NT2/D1 (cell line): Measurements from ENCODE around the gene SOCS3.

Experiments
- YY1 ChIP-seq: IDR thresholded peaks from 2 replicates; pipeline ENCODE4 v1.6.1; 2011; ENCODE audit not compliant: insufficient read length, insufficient read depth
- ZNF274 ChIP-seq: IDR thresholded peaks from 2 replicates; pipeline ENCODE4 v1.6.1; 2011; ENCODE audit warnings: mild to moderate bottlenecking, low read depth, low read length

DNA sequence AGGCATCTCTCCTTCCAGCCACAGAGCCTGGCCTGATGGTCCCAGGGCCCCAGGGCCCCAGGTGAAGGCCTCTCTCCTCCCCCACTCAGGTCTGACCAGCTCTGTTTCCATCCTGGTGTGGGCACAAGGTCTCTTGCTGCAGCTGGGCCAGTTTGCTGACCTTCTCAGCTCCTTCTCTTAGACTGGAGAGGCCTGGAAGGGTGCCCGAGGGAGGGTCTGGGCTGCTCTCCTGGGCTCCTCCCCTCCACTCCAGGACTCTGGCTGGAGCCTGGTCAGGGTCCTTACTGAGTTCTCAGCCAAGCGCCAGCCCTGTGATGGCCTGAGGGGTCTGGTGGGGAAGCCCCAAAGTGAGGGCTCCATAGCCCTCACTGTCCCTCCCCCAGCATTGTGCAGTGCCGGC is 12.4 kb downstream of the SOCS3 start:
- TF ChIP-seq YY1: no peak
- TF ChIP-seq ZNF274: no peak
